Motor neuron (in vitro differentiated cells): ENCODE data around the gene WNT1. TPM values are rescaled to one million over a fixed set of nuclear protein-coding genes. Genes with fewer than 3 reads are reported as not detected.

Experiments
- ATAC-seq, 8 experiments: fragments of 200-7000 bp; cut with Tn5 transposase; replicated peaks in 6 of 8; 2 replicates each; pipeline ENCODE4 v1.8.0; 2021; ENCODE audit warnings: mild to moderate bottlenecking in 8 of 8, moderate library complexity in 8 of 8
- H3K27ac ChIP-seq, 2 donors: fragments of 250-450 bp; sonication (Bioruptor Pico); 2 replicates each; pipeline ENCODE4 v1.9.0; 2021; ENCODE audit warnings: antibody characterized with exemption in 2 of 2, mild to moderate bottlenecking in 2 of 2, moderate library complexity in 1 of 2
- H3K4me1 ChIP-seq, 2 donors: fragments of 250-450 bp; sonication (Bioruptor Pico); replicated peaks in 1 of 2; 2 replicates each; pipeline ENCODE4 v1.6.1; 2021; ENCODE audit warnings: antibody characterized with exemption in 2 of 2, mild to moderate bottlenecking in 2 of 2, moderate library complexity in 1 of 2
- H3K4me3 ChIP-seq, 5 donors: fragments of 250-450 bp; sonication (Bioruptor Pico); 2 replicates each; pipeline ENCODE4 v1.9.0; 2021; ENCODE audit warnings: antibody characterized with exemption in 5 of 5, mild to moderate bottlenecking in 5 of 5, moderate library complexity in 4 of 5
- WGBS, 10 experiments: fragments of 450-650 bp; shearing (Covaris generic); methylation state at CpG; one replicate each; pipeline ENCODE4 v1.0.0; 2022; 5-methylcytosine and 5-hydroxymethylcytosine counted together
- in situ Hi-C, 9 experiments: fragments of 400-800 bp; cut with MboI; loops; one replicate each; pipeline ENCODE4 v1.15.0; 2021; ENCODE audit warnings: low sequenced_read_pairs in 9 of 9, low pct_unique_long_range_greater_than_20kb in 2 of 9; ENCODE audit not compliant: unreplicated experiment in 9 of 9
- total RNA-seq, 8 experiments: library from RNA; unstranded; fragments of 300-600 nt; gene quantifications; 2 replicates each; pipeline versions ENCODE4 v1.2.3 to v1.2.4, GENCODE V29; 2022

The WNT1 gene
- total RNA-seq, 8 experiments from 2014 or later, result 0.21 to 0.71 TPM; not detected in 6

DNA sequence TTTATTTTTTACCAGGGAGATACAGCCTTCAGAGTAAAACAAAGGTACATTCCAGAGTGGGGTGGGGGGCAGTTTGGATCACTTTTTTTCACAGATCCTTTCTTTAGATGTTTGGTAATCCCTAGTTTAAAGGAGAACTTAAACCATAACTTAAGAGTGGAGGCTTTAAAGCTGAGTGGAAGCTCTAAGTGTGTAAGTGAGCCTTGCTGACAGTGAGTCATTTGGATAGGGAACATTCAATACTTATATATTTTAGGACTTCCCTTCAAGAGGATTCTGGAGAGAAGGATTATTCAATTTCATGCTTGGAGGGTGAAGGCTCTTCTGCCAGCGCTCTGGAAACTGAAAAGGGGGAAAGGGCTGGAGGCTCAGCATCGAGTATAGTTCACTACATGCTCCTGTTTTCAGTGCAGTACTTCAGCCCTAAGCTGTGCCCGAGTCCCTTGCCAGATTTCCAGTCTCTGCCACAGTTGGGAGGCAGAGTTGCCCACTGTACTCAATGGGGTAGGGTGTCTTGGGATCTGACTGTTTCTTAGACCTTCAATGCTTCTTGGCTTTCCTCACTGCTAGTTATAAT lies 32.1 kb downstream of the WNT1 start:
- no peak for ATAC-seq

DNA sequence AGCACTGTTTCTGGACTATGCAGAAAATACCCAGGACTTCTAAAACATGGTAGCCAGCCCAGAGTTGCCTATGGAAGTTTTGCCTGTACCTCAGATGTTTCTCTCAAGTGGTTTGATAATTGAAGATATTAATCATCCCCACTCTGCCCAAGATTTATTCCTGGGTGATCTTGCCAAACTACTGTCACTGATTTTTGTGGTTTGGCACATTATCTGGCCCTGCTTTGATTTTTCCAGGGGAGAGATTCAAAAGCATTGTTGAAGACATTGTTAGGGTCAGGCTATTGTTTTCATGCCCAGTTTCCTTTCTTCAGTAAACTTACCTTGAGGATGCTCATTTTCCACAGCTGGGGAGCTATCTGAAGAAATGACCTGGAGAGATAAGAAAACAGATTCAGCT lies 34.6 kb downstream of the WNT1 start:
- H3K4me3 ChIP-seq, result no peak overlapping the region
- H3K4me1 ChIP-seq, result peaks cover 0 to 14% of the 10 kb centered on the region in 2 donors
- H3K27ac ChIP-seq, result no peak overlapping the region
- no peak for ATAC-seq
- in situ Hi-C loops, result no loop called here

More for the DNA sequence above, 32.1 kb downstream of the WNT1 start:
- 70 to 100% (median 83%) methylated on average over 1 to 3 of the region's 3 CpGs; no CpG with 5 or more reads in 3 of the 10 experiments for WGBS, 10 experiments
- H3K4me1 ChIP-seq, result peaks cover 0 to 9% of the 10 kb centered on the region in 2 donors
- in situ Hi-C loops, result no loop called here
- no peak overlapping the region for H3K27ac ChIP-seq
- no peak overlapping the region for H3K4me3 ChIP-seq

DNA sequence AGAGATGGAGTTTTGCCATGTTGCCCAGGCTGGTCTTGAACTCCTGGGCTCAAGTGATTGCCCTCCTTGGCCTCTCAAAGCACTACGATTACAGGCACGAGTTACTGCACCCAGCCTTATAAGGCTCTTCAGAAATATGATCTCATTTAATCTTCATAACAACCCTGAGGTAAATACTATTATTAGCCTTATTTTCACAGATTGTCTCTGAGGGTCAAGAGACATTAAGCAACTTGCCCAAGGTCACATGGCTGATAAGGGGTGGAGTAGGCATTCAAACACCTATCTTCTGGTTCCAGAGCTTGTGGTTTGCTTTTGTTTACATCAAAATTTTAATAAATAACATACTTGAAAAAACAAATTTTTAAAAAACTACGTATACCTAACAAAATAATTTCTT lies 35.3 kb downstream of the WNT1 start:
- in situ Hi-C loops, result no loop called here
- peaks cover 0 to 16% of the 10 kb centered on the region in 2 donors for H3K4me1 ChIP-seq
- no peak overlapping the region for H3K27ac ChIP-seq
- 92 to 100% (median 100%) methylated on average over 1 to 3 of the region's 3 CpGs; no CpG with 5 or more reads in 2 of the 10 experiments for WGBS, 10 experiments
- no peak for ATAC-seq
- no peak overlapping the region for H3K4me3 ChIP-seq

DNA sequence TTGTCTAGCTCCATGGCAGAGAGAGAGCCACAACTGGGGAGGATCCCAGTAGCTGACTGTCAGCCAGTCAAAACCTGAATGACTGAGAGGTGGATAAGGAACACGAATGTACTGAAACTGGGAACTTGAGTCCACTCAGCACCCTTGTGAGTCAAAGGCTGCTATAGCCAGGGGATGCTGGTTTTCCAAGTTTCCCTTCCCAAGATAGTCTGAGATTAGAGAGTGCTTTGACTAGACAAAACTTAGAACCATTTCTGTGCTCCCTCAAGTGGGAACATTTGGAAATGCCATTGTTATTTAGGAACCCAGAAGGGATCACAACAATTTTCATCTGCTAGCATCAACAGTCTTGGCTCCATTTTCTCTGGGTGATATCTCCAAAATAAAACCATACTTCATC lies 36.4 kb downstream of the WNT1 start:
- 0 to 86% (median 67%) methylated on average over 1 of the region's 1 CpG; no CpG with 5 or more reads in 7 of the 10 experiments for WGBS, 10 experiments
- no peak overlapping the region for H3K27ac ChIP-seq
- peaks cover 3 to 20% of the 10 kb centered on the region in 2 donors for H3K4me1 ChIP-seq
- ATAC-seq, result no peak
- H3K4me3 ChIP-seq, result no peak overlapping the region
- in situ Hi-C loops, result no loop called here

DNA sequence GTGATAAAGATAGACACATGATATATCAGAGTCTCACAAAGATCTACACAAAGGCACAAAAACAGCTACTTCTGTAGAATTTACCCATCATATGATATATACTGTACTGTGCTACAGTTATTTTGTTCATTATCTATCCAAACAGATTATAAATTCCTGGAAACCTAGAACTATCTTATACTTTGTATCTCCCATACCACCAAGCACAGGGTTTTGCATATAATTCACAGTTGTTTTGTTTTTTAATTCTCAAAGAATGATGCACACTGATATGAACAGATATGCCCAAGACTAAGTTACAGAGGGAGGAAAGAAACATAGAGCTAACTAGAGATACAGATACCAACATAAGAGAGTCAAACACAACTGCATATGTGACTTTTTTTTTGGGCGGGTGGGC lies 37.1 kb downstream of the WNT1 start:
- peaks cover 7 to 24% of the 10 kb centered on the region in 2 donors for H3K4me1 ChIP-seq
- in situ Hi-C loops, result no loop called here
- ATAC-seq, result no peak
- 38 to 100% (median 100%) methylated on average over 1 of the region's 1 CpG; no CpG with 5 or more reads in 6 of the 10 experiments for WGBS, 10 experiments
- H3K4me3 ChIP-seq, result no peak overlapping the region
- no peak overlapping the region for H3K27ac ChIP-seq

GRCh38 chr12:49017891-49018260 lies 39.8 kb downstream of the WNT1 start:
- H3K4me3 ChIP-seq, result peak overlapping the region; percentile 51 to 64 (median 57)
- H3K27ac ChIP-seq, result peak overlapping the region; percentile 96
- H3K4me1 ChIP-seq, result peaks cover 7 to 15% of the 10 kb centered on the region in 2 donors
- peak; percentile 4 to 12 (median 10) for ATAC-seq
- 0 to 8% (median 3%) methylated on average over 2 to 8 of the region's 8 CpGs; no CpG with 5 or more reads in 6 of the 10 experiments for WGBS, 10 experiments
- in situ Hi-C loops, result no loop called here

- Histone ChIP-seq H3K4me1 (peaks cover 7 to 15% of the 10 kb centered on the region in 2 donors), H3K4me3 (peak within 1 kb of the TSS; percentile 51 to 64 (median 57)), H3K27ac (peak within 1 kb of the TSS; percentile 96)
- peak; percentile 82 to 95 (median 94) for ATAC-seq
- in situ Hi-C loops, result no loop called here
- 0% methylated on average over 2 to 17 of the region's 59 CpGs; no CpG with 5 or more reads in 1 of the 10 experiments for WGBS, 10 experiments
Measured at GRCh38 chr12:49018261-49019119, 40.4 kb downstream of the WNT1 start, which contains the start of gene PRKAG1. PRKAG1 (minus strand) TSS chr12:49018776; CDS start chr12:49018740, 36 bp downstream.

DNA sequence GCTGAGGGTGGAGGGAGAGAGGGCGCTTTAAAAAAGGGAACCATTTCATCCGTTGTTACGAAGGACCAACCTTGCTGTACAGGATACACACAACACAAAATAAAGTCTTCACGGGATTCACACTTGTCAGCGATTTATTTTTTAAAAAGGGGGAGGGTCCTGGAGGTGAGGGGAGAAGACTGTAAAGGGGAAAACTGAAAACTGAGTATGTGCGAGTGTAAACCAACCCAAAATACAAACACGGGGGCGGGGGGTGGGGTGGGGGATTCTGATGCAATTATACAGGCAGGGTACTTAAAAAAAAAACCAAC lies 41.0 kb downstream of the WNT1 start:
- in situ Hi-C loops, result no loop called here
- peak; percentile 7 to 40 (median 26) for ATAC-seq
- H3K4me1 ChIP-seq, result peaks cover 7 to 15% of the 10 kb centered on the region in 2 donors
- H3K27ac ChIP-seq, result peak overlapping the region; percentile 96
- H3K4me3 ChIP-seq, result peak overlapping the region; percentile 51 to 64 (median 57)
- WGBS, 10 experiments, result 0 to 20% (median 0%) methylated on average over 1 to 7 of the region's 8 CpGs; no CpG with 5 or more reads in 2 of the 10 experiments

DNA sequence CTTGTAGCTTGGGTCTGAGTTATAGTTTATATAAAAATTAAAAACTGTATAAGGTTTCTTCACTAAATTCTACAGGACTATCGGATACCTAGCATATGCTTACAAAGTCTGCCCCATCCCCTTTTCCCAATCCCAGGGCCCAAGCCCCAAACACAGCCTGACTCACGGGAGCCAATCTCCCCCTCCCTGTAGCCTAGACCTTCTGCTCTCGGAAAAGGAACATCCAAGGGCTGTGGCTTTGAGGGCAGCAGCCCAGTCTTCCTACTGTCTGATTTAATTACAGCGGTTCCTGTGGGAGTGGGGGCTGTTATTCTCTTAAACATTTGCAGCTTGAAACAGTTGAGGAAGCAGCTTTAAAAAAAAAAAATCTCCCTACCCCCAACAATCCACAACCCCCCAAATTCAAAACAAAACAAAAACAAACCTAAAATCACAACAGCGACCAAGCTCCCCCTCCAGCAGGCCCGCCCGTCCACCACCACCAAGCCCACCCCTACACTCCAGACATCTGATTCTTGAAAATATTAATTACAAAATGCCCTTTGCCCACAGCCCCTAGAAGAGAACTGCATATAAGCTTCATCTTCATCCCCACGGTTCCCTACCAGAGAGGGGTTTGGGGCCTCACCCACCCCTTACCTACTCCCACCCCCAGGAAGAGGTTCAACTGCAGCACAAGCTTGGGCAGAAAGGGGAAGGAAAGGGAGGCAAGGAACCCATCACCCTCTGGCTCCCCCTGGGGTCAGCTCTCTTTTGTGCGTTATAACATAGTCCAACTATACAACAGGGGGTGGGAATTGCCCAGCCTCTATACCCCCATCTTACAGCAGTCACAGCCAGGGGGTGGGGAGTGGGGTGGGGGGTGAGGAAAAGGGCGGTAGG lies 41.6 kb downstream of the WNT1 start:
- ATAC-seq, result peak in 1 of 8 experiments; percentile 1
- H3K4me1 ChIP-seq, result peaks cover 7 to 15% of the 10 kb centered on the region in 2 donors
- in situ Hi-C loops, result no loop called here
- WGBS, 10 experiments, result 20 to 76% (median 44%) methylated on average over 1 to 6 of the region's 10 CpGs; no CpG with 5 or more reads in 3 of the 10 experiments
- H3K27ac ChIP-seq, result peak overlapping the region; percentile 96
- H3K4me3 ChIP-seq, result peak overlapping the region; percentile 51 to 64 (median 57)

DNA sequence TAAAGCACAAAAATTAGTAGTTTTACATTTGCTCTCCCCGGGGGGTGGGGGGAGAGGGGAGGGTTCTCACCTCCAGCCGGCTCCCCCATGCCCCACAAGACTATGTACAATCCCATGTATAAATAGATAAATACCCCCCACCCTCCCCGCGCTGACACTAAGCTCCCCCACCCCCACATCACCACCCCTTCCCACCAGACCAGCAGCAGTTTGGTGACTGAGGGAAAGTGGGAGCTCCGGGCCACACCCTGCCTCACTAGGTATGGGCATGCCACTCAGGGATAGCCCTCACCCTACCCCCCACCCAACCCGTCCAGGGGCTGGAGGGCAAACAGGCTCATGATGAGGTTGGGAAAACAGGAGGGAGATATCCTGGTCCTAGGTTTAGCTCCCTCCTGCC lies 42.3 kb downstream of the WNT1 start:
- no peak overlapping the region for H3K27ac ChIP-seq
- in situ Hi-C loops, result no loop called here
- WGBS, 10 experiments, result no CpG with 5 or more reads among the region's 6 CpGs

GRCh38 chr12:49021292-49021915 lies 43.3 kb downstream of the WNT1 start:
- peaks cover 7 to 15% of the 10 kb centered on the region in 2 donors for H3K4me1 ChIP-seq
- H3K27ac ChIP-seq, result no peak overlapping the region
- no peak for ATAC-seq
- in situ Hi-C loops, result no loop called here
- 13 to 100% (median 96%) methylated on average over 1 to 2 of the region's 11 CpGs; no CpG with 5 or more reads in 4 of the 10 experiments for WGBS, 10 experiments
- H3K4me3 ChIP-seq, result no peak overlapping the region

More for the DNA sequence above, 42.3 kb downstream of the WNT1 start:
- ATAC-seq, result no peak
- Histone ChIP-seq H3K4me1 (peaks cover 7 to 15% of the 10 kb centered on the region in 2 donors), H3K4me3 (no peak overlapping the region)

DNA sequence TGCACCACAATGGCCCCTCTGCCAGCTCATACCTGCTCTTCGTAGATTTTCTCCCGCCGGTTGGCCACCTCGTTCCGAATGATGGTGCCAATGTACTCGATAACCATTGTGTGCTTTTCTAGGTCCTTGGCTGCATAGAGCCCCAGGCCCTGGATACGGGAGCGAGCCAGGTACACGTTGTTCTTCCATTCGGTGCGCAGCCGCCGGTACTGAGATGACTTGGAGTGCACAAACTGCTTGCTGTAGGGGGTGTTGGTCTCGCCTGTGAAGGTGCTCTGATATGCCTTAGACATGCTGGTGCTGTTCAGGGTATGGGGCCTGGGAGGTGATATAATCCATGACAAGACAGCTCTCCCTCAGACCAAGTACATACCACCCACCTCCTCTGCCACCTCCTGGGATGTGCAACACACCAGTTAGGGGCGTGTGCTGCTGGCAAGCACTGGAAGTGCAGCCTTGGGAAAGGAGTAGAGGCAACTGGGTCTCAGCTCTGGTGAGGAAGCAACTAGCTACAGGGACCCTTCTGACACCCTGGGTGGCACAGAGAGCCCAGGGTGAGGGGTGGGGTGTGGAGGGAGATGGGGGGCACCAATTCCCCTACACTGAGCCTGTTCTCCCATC lies 44.5 kb downstream of the WNT1 start:
- no peak for ATAC-seq
- H3K4me1 ChIP-seq, result peaks cover 7 to 10% of the 10 kb centered on the region in 2 donors
- no peak overlapping the region for H3K27ac ChIP-seq
- 90 to 100% (median 95%) methylated on average over 1 to 9 of the region's 15 CpGs; no CpG with 5 or more reads in 3 of the 10 experiments for WGBS, 10 experiments
- H3K4me3 ChIP-seq, result no peak overlapping the region
- in situ Hi-C loops, result no loop called here
